ENCODE measurements around the gene KLRF1. TPM values are rescaled to one million over a fixed set of nuclear protein-coding genes. Genes with fewer than 3 reads are reported as not detected.

Gene KLRF1
- total and polyA plus RNA-seq, 7 donors = 0.35 to 2.2 (median 1.6) TPM; not detected in 3

DNA sequence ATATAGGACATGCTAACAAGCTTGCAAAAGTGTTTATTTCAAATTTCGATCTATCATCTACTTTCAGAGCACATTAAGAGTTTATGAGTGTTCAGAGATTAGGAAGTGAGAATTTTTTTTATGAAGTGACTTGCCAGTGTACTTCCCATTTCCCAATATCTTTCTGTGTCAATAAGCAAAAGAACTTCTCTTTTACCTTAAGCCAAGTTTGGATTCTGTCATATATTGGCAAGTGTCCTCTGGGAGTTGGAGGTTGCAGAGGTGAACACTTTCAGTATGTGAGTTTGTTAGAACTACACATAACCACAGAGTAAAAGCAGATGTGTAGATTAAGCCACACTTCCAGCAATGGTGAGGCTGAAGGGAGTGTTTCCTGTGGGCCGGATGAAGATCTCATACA lies 16.6 kb upstream of the KLRF1 start:
- DNase-seq = no peak
- 48 to 63% methylated on average over 2 of the region's 2 CpGs for WGBS, 2 donors

DNA sequence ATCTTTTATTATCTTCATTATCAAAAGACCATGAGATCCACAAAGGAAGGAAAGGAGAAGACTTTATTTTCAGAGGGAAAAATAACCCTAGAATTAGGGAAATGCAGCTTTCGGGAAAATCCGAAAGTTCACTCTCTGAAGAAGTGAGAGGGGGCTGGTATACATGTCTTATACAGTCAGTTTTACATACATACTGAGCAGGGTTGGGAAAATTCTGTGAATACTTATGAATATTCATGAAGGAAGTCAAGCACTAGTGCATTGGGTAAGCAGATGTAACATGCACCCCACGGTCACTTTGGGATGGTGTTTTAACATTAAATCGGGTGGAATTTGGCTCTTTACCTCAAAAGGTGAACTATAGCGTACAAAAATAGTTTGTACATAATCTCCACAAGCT lies 15.7 kb upstream of the KLRF1 start:
- TF ChIP-seq CTCF (IDR thresholded peaks at IDR 0.05) (no peak), POLR2A (IDR thresholded peaks at IDR 0.05) (no peak), EP300 (IDR thresholded peaks at IDR 0.05) (no peak), POLR2AphosphoS5 (IDR thresholded peaks at IDR 0.05) (no peak)
- Histone ChIP-seq H3K9me3 (no peaks in the 10 kb centered on the region), H3K36me3 (no peaks in the 10 kb centered on the region), H3K4me1 (no peaks in the 10 kb centered on the region), H3K27ac (no peak overlapping the region), H3K27me3 (no peaks in the 10 kb centered on the region), H3K4me3 (no peak overlapping the region)
- no peak for DNase-seq
- intact Hi-C loops (cut with DNase I) = loop anchor here (10.0 kb wide), 1 partner anchor 113 kb away; no protein-coding TSS in a partner anchor
- WGBS, 2 donors = 85 to 89% methylated on average over 5 of the region's 5 CpGs

More for the DNA sequence above, 16.6 kb upstream of the KLRF1 start:
- no peak overlapping the region for H3K27ac ChIP-seq
- no peaks in the 10 kb centered on the region for H3K36me3 ChIP-seq
- H3K9me3 ChIP-seq = no peaks in the 10 kb centered on the region
- intact Hi-C loops (cut with DNase I) = loop anchor here (10.0 kb wide), 1 partner anchor 114 kb away; no protein-coding TSS in a partner anchor
- no peaks in the 10 kb centered on the region for H3K27me3 ChIP-seq
- no peaks in the 10 kb centered on the region for H3K4me1 ChIP-seq
- H3K4me3 ChIP-seq = no peak overlapping the region
- TF ChIP-seq POLR2AphosphoS5 (IDR thresholded peaks at IDR 0.05) = no peak
- TF ChIP-seq EP300 (IDR thresholded peaks at IDR 0.05) = no peak
- no peak for TF ChIP-seq CTCF (IDR thresholded peaks at IDR 0.05)
- TF ChIP-seq POLR2A (IDR thresholded peaks at IDR 0.05) = no peak

DNA sequence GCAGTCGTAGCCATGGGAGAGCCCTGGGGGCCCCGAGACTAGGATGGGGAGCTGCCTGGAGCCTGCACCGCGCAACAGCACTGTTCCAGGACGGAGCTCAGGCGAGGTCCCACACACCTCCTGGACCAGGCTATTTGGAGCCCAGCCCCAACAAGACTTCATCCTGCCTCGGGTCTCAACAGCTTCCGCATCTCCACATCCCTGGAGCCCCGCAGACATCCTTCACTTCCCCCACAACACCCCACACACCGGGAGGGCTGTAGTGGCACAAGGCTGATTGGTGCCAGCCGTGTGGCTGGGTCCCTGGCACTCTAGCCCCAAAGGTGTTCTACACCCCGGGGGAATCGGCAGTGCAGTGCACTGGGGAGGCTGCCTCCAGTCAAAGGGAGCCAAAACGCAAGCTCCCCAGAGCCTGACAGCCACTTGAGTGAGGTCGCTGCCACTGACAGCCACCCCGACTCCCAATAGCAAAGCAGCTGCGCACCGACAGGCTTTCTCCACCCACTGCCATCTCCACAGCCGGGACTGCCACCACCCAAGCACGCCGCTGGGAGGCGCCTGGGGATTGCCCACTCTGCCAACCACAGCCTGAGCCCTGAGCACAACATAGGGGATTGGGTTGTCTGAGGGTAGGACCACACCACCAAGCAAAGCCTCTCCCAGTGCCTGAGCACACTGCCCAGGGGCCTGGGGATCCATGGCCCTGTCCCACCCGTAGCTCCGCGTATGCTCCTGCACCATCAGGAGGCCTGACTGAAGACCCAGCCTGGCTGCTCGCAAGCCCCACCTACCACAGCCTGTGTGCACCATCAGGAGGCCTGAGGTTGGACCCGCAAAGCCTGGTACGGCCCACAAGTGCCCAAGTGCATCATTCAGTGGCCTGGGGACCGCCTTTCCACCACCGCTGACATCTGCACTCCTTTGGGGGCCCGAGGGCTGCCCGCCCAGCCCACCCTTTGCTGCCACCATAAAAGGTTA lies 13.2 kb upstream of the KLRF1 start:
- TF ChIP-seq CTCF (IDR thresholded peaks at IDR 0.05) (peak; percentile 20 to 55 (median 38)), EP300 (IDR thresholded peaks at IDR 0.05) (no peak)
- Histone ChIP-seq H3K9me3 (no peaks in the 10 kb centered on the region), H3K4me1 (no peaks in the 10 kb centered on the region), H3K36me3 (no peaks in the 10 kb centered on the region), H3K4me3 (peak overlapping the region in 2 of 4 donors; percentile 1 to 22), H3K27me3 (no peaks in the 10 kb centered on the region), H3K27ac (no peak overlapping the region)
- intact Hi-C loops (cut with DNase I) = loop anchor here (10.0 kb wide), 1 partner anchor 111 kb away; no protein-coding TSS in a partner anchor
- peak; percentile 77 for DNase-seq
- 39 to 42% methylated on average over 32 of the region's 32 CpGs for WGBS, 2 donors

DNA sequence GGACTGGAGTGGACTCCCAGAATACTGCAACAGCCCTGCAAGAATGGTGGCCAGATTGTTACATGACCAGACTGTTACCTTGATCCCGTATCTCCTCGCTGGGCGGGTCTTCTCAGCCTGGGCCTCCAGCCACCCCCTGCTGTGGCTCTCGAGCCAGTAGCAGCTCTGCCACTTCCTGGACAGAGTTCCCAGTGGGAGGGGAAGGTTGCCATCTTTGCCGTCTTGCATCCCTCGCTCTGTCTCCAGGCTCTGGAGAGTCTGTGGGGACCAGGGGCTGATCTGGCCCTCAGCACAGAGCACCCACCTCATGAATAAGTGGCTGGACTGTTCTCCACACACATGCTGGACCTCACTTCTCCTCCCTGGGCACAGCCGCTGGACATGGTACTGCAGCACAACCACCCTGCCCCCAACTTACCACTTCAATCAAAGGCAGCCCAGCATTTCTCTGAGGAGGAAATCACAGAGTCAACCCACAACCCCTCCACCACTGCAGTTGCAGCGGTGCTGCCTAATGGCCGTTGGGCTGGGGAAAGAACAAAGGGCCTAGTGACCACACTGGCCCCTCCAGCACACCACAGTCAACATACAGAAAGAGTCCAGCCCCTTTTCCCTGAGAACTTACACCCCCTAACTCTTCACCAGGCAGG lies 6.9 kb upstream of the KLRF1 start:
- no peak overlapping the region for H3K4me3 ChIP-seq
- H3K9me3 ChIP-seq = no peaks in the 10 kb centered on the region
- DNase-seq = no peak
- H3K27me3 ChIP-seq = no peaks in the 10 kb centered on the region
- TF ChIP-seq POLR2AphosphoS5 (IDR thresholded peaks at IDR 0.05) (no peak), POLR2A (IDR thresholded peaks at IDR 0.05) (no peak), CTCF (IDR thresholded peaks at IDR 0.05) (no peak), EP300 (IDR thresholded peaks at IDR 0.05) (no peak)
- H3K27ac ChIP-seq = no peak overlapping the region
- 82 to 85% methylated on average over 9 of the region's 9 CpGs for WGBS, 2 donors
- H3K36me3 ChIP-seq = no peaks in the 10 kb centered on the region
- intact Hi-C loops (cut with DNase I) = no loop called here
- no peaks in the 10 kb centered on the region for H3K4me1 ChIP-seq

Measured in sigmoid colon (tissue), 7 donors.